Occipital lobe (tissue), 2 donors: Measurements from ENCODE around the gene ATP6AP1. TPM values are rescaled to one million over a fixed set of nuclear protein-coding genes. Genes with fewer than 3 reads are reported as not detected.

Experiments used
- DNase-seq: peaks from one replicate; lab custom pipeline; 2025; lab: John Stamatoyannopoulos, UW
- total RNA-seq: library from RNA; depleted of rRNA; stranded (reverse); fragments of >200 nt; gene quantifications from one replicate; pipeline ENCODE4 v1.2.3, GENCODE V29; 2014

Gene ATP6AP1
- total RNA-seq, 1 donor from 2014 or later, result 42.7 TPM

GRCh38 chrX:154444755-154445246 is 16.3 kb downstream of the ATP6AP1 start:
- no peak for DNase-seq

DNA sequence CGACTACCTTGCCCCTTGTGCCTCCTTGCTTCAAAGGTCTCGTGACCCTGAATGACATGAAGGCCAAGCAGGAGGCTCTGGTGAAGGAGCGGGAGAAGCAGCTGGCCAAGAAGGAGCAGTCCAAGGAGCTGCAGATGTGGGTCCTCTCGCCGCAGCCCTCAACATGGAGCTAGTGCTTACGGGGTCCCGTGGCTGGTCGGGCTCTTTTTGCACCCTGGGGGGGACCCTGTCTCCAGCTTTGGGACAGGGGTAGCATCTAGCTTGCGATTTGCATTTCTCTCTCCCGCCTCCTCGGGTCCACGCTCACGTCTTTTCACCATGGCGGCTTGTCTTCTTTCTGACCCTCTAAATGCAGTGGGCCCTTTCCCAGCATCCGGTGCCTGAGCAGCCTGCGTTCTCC is 17.3 kb downstream of the ATP6AP1 start:
- DNase-seq, result no peak

GRCh38 chrX:154446430-154446829 is 18.0 kb downstream of the ATP6AP1 start:
- no peak for DNase-seq

GRCh38 chrX:154448484-154448883 is 20.0 kb downstream of the ATP6AP1 start:
- no peak for DNase-seq

DNA sequence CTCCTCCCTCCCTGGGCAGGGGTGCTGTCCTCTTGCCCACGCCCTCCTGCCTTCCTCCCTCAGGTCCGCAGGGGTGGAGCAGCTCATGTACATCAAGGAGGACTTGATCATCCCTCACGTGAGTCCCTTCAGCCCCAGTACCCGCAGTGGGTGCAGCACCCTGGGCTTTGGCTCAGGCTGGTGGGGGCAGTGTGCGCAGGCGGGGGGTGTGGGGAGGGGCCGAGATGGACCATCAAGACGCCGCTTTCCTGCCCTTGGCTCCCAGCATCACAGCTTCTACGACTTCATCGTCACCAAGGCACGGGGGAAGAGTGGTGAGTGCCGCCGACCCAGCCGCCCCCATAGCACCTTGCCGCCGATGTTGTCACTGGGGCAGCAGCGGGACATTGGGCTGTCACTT is 21.1 kb downstream of the ATP6AP1 start:
- DNase-seq, result no peak

DNA sequence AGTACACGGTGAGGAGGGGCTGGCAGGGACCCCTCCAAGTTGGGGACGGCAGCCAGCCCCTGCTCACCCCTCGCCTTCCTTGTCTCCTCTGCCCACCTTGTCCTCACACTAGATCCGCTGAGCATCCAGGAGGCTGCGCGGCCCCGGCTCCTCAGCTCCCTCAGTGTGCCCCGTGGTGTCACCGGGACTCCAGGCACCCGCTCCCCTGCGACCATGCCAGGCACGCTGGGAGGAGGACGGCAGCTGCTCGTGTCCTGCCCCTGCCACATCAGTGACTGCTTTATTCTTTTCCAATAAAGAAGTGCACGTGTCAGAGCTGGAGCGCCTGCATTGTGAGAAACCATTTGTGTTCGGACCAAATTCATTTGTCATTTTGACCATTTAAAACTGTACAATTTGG is 21.8 kb downstream of the ATP6AP1 start:
- no peak for DNase-seq

GRCh38 chrX:154452823-154453222 is 24.3 kb downstream of the ATP6AP1 start:
- no peak for DNase-seq

DNA sequence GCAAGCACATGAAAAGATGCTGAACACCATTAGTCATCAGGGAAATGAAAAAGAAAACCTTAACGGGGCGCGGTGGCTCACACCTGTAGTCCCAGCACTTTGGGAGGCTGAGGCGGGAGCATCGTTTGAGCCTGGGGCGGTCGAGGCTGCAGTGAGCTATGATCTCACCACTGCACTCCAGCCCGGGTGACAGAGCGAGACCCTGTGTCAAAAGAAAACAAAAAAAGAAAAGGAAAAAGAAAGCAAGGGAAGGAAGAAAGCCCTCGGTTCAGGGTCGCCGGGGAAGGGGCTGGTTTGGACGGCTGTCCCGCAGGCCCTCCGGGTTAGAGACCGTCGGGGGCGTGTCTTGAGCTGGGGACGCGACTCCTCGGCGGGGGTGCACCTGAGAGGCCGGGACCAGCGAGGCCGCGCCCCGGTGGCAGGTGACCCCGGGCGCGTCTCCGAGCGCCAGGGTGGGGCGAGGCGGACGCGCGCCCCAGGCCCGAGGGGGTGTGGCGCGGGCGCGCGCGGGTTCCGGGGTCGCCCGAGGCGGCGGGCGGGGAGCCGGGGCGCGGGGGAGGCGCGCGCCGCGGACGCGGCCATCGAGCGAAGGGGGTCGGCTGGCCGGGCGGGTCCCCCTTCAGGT is 29.1 kb downstream of the ATP6AP1 start:
- no peak for DNase-seq

GRCh38 chrX:154458116-154458953 is 29.9 kb downstream of the ATP6AP1 start, which contains the start of gene PLXNA3:
TSS of gene PLXNA3 (plus strand) at chrX:154458281. CDS start at chrX:154460184, 1,903 bp downstream.
- DNase-seq, result no peak

DNA sequence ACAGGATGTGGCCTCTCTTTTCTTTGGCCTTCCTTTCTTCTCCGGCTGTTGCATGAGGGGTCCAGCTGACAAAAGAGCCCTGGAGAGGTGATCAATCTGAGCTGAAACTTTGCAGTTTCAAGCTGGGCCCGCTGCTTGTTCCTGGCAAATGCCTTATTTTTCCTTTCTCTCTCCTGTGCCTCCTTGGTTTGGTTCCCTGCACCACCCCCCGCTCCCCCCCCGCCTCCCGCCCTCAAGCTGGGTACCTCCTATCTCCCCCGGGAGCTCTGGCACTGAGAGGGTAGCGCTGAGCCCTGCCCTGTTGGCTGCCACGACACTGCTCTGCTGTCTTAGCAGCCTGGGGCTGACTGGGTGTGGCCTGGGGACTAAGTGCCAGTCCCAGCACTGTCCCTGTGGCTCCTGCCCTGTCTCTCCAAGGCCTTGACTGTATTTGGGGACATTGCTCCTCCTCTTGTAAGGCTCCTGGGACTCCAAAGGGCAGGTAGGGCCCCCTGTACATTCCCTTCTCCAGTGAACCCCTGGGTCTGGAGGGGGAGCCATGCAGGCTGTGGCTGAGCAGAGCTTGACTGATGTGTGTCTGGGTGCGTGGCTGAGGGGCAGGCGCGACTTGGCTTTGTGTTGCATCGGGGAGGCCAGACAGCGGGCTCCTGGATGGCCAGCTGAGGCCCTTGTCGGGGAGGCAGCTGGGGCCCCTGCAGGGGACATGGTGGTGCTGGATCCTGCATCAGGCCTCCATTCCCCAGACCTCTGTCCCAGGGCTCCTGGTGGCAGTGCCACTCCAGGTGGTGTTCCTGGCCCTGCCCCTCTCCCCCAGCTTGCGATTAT is 30.7 kb downstream of the ATP6AP1 start:
- DNase-seq, result no peak

GRCh38 chrX:154459832-154460231 is 31.4 kb downstream of the ATP6AP1 start:
- no peak for DNase-seq

GRCh38 chrX:154460326-154460725 is 31.8 kb downstream of the ATP6AP1 start:
- DNase-seq, result no peak

DNA sequence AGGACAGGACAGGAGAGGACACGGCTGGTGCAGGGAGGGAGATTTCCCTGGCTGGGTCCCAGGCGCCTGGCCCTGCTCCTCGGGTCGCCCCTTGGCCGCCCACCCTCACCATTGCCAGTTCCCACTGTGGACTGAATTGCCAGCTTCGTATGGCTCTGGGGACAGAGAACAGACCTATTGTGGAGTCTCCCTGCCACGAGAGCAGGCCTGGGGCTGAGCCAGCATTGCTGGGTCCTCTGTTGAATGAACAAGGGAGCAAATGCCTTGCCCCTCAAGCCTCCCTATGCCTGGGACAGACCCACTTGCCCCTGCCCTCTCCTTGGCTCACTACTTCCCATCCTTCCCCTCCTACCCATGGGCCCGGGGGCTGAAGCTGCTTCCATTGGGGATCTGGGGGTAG is 33.9 kb downstream of the ATP6AP1 start:
- no peak for DNase-seq

- no peak for DNase-seq
Observed at GRCh38 chrX:154463611-154464220, 35.2 kb downstream of the ATP6AP1 start.

DNA sequence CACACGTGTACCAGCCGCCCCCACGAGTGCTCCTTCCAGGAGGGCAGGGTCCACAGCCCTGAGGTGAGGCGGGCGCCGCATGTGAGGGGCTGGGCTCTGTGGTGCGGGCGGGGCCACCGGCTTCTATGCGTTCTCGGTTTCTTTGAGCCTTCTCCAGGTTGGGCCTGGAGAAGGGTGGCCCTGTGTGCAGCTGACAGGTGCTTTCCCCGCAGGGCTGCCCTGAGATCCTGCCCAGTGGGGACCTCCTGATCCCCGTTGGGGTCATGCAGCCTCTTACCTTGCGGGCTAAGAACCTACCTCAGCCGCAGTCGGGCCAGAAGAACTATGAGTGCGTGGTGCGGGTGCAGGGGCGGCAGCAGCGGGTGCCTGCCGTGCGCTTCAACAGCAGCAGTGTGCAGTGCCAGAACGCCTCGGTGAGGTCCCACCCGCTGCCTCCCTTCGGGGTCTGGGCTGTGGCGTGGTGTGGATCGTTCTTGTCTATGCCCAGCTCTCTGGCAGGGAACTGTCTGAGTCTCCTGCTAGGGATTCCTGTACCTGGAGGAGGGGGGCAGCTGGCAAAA is 36.4 kb downstream of the ATP6AP1 start:
- DNase-seq, result no peak

DNA sequence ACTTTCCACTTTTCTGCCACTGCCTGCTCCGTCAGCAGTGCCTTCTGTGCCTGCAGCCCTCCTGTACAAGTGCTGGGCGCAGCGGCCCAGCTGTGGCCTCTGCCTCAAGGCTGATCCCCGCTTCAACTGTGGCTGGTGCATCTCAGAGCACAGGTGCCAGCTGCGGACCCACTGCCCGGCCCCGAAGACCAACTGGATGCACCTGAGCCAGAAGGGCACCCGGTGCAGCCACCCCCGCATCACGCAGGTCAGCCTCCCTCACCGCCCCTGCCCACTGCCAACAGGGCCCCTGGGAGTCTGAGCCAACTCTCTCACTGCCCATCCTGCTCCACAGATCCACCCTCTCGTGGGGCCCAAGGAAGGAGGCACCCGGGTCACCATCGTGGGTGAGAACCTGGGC is 37.1 kb downstream of the ATP6AP1 start:
- DNase-seq, result no peak

- no peak for DNase-seq
Observed at GRCh38 chrX:154466036-154466435, 37.6 kb downstream of the ATP6AP1 start.

DNA sequence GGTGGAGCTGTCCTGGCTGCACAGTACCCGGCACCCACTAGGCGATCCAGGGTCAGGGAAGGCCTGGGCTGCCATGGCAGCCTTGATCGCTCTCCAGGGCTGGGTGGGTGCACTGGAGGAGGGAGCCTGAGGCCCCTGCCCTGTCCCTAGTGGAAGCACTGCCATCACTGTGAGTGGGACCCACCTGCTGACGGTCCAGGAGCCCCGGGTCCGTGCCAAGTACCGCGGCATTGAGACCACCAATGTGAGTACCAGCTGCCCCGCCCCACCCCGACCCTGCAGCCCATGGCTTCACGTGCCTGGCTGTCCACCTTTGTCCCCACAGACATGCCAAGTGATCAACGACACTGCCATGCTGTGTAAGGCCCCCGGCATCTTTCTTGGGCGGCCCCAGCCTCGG is 38.4 kb downstream of the ATP6AP1 start:
- no peak for DNase-seq

DNA sequence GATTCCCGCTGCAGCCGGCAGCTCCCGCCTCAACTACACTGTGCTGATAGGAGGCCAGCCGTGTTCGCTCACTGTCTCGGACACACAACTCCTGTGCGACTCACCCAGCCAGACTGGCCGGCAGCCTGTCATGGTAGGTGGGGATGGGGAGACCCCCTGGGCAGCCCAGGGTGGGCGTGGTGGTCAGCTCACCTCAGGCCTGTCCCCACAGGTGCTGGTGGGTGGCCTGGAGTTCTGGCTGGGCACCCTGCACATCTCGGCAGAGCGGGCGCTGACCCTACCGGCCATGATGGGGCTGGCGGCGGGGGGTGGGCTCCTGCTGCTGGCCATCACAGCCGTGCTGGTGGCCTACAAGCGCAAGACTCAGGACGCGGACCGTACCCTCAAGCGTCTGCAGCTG is 39.1 kb downstream of the ATP6AP1 start:
- no peak for DNase-seq

DNA sequence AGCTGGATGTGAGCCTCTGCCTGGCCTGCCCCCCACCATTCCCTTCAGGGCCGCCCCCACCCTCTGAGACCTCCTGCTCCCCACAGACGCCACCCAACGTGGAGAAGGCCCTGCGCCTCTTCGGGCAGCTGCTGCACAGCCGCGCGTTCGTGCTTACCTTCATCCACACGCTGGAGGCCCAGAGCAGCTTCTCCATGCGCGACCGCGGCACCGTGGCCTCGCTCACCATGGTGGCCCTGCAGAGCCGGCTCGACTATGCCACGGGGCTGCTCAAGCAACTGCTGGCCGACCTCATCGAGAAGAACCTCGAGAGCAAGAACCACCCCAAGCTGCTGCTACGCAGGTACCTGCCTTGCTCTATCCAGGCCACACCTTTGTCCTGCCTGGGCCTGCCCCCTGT is 39.7 kb downstream of the ATP6AP1 start:
- no peak for DNase-seq

GRCh38 chrX:154469114-154469513 is 40.6 kb downstream of the ATP6AP1 start:
- DNase-seq, result no peak
